A204.1 (cell line): ENCODE measurements around the gene ZKSCAN1.
"Not testable (repeated sequence)": the region's sequence is repeated elsewhere in the genome, so short reads cannot be mapped to it uniquely, and the experiment has no call there.

Experiments used
- FAIRE-seq: peaks from 2 replicates; lab custom pipeline; 2012; peaks lifted over from hg19 to GRCh38; lab: Jason Lieb, UNC

The ZKSCAN1 gene

GRCh38 chr7:100015232-100016214, at the start of gene ZKSCAN1:
Gene ZKSCAN1, plus strand, starts transcription at chr7:100015596. Its CDS starts 7,911 bp downstream, at chr7:100023507.
- peak; percentile 65 for FAIRE-seq

- no peak for FAIRE-seq
Observed at GRCh38 chr7:99969298-99969697, 46.1 kb upstream of the ZKSCAN1 start.

- FAIRE-seq, result not testable (repeated sequence)
Observed at GRCh38 chr7:99969813-99970212, 45.6 kb upstream of the ZKSCAN1 start.

- no peak for FAIRE-seq
Observed at GRCh38 chr7:99971242-99971641, 44.2 kb upstream of the ZKSCAN1 start.

GRCh38 chr7:99973817-99974216, 41.6 kb upstream of the ZKSCAN1 start:
- FAIRE-seq, result not testable (repeated sequence)

- FAIRE-seq, result no peak
Observed at GRCh38 chr7:99974681-99975080, 40.7 kb upstream of the ZKSCAN1 start.

- FAIRE-seq, result no peak
Observed at GRCh38 chr7:99975782-99976521, 39.4 kb upstream of the ZKSCAN1 start, which contains the start of gene AZGP1. Gene AZGP1, minus strand, starts transcription at chr7:99976031. Its CDS starts 11 bp downstream, at chr7:99976020.

- FAIRE-seq, result no peak
Observed at GRCh38 chr7:99976626-99977025, 38.8 kb upstream of the ZKSCAN1 start.

GRCh38 chr7:99979814-99980225, 35.6 kb upstream of the ZKSCAN1 start:
- FAIRE-seq, result not testable (repeated sequence)

- not testable (repeated sequence) for FAIRE-seq
Observed at GRCh38 chr7:99980448-99980872, 34.9 kb upstream of the ZKSCAN1 start.

GRCh38 chr7:99981066-99981465, 34.3 kb upstream of the ZKSCAN1 start:
- not testable (repeated sequence) for FAIRE-seq

- no peak for FAIRE-seq
Observed at GRCh38 chr7:99984593-99984992, 30.8 kb upstream of the ZKSCAN1 start.

GRCh38 chr7:99987306-99987705, 28.1 kb upstream of the ZKSCAN1 start:
- not testable (repeated sequence) for FAIRE-seq

- no peak for FAIRE-seq
Observed at GRCh38 chr7:99987846-99988245, 27.6 kb upstream of the ZKSCAN1 start.

- no peak for FAIRE-seq
Observed at GRCh38 chr7:99990460-99990852, 24.9 kb upstream of the ZKSCAN1 start.

GRCh38 chr7:99991543-99991942, 23.9 kb upstream of the ZKSCAN1 start:
- not testable (repeated sequence) for FAIRE-seq

- no peak for FAIRE-seq
Observed at GRCh38 chr7:99992330-99993038, 22.9 kb upstream of the ZKSCAN1 start.

GRCh38 chr7:99994819-99995218, 20.6 kb upstream of the ZKSCAN1 start:
- FAIRE-seq, result no peak

- FAIRE-seq, result no peak
Observed at GRCh38 chr7:99996755-99997544, 18.4 kb upstream of the ZKSCAN1 start.

GRCh38 chr7:99997545-99998137, 17.8 kb upstream of the ZKSCAN1 start:
- FAIRE-seq, result no peak

GRCh38 chr7:100000239-100000638, 15.2 kb upstream of the ZKSCAN1 start:
- FAIRE-seq, result no peak
